ENCODE data around the gene OR52B2. TPM values are rescaled to one million over a fixed set of nuclear protein-coding genes. Genes with fewer than 3 reads are reported as not detected.

The OR52B2 gene
- total and polyA plus RNA-seq, 4 donors: 0.33 TPM; not detected in 3

- no peak overlapping the region for H3K9ac ChIP-seq (ENCODE audit: low read depth in 1 of 2, low read length in 2 of 2)
- H3K4me1 ChIP-seq (ENCODE audit: control insufficient read depth in 4 of 4, insufficient read depth in 4 of 4, low read length in 3 of 4): no peaks in the 10 kb centered on the region
- H3K36me3 ChIP-seq (ENCODE audit: control insufficient read depth in 4 of 4, insufficient read depth in 3 of 4, low read depth in 1 of 4, low read length in 3 of 4): no peaks in the 10 kb centered on the region
- TF ChIP-seq RAD21 (IDR thresholded peaks at IDR 0.05) (no peak), GABPA (IDR thresholded peaks at IDR 0.05 in 1 of 2, conservative IDR thresholded peaks at IDR 0.05 in 1 of 2) (no peak), TAF1 (conservative IDR thresholded peaks at IDR 0.05) (no peak), FOXA1 (IDR thresholded peaks at IDR 0.05) (no peak), REST (IDR thresholded peaks at IDR 0.05) (no peak), MAX (IDR thresholded peaks at IDR 0.05) (no peak), FOXA2 (IDR thresholded peaks at IDR 0.05) (no peak), ZBTB33 (IDR thresholded peaks at IDR 0.05) (no peak), SP1 (IDR thresholded peaks at IDR 0.05) (no peak), RXRA (IDR thresholded peaks at IDR 0.05) (no peak), HNF4G (IDR thresholded peaks at IDR 0.05) (no peak), CTCF (IDR thresholded peaks at IDR 0.05; ENCODE audit: low read depth, low read length, missing input control) (no peak), ATF3 (IDR thresholded peaks at IDR 0.05) (no peak), JUND (IDR thresholded peaks at IDR 0.05) (no peak), HNF4A (conservative IDR thresholded peaks at IDR 0.05) (no peak), NR2F2 (IDR thresholded peaks at IDR 0.05) (no peak), EGR1 (IDR thresholded peaks at IDR 0.05; ENCODE audit: low read depth in 2 of 2) (no peak), YY1 (IDR thresholded peaks at IDR 0.05) (no peak)
- H3K27me3 ChIP-seq (ENCODE audit: control insufficient read depth in 4 of 4, insufficient read depth in 4 of 4, low read length in 3 of 4): no peaks in the 10 kb centered on the region
- no peak overlapping the region for H3K4me3 ChIP-seq (ENCODE audit: low read depth in 1 of 3, low read length in 3 of 3)
- WGBS: 57% methylated on average over 4 of the region's 4 CpGs
- no peaks in the 10 kb centered on the region for H3K9me3 ChIP-seq (ENCODE audit: control insufficient read depth in 4 of 4, low read length in 3 of 4)
- no peak for DNase-seq (ENCODE audit: low spot score)
- no peak overlapping the region for H3K27ac ChIP-seq (ENCODE audit: low read depth in 1 of 2, low read length in 2 of 2)
Observed at GRCh38 chr11:6196396-6196795, 26.3 kb upstream of the OR52B2 start.
